ENCODE data around the gene RIMS1. TPM values are rescaled to one million over a fixed set of nuclear protein-coding genes. Genes with fewer than 3 reads are reported as not detected.

The RIMS1 gene
- under 0.01 and 0.26 TPM in 2 replicates for total RNA-seq

DNA sequence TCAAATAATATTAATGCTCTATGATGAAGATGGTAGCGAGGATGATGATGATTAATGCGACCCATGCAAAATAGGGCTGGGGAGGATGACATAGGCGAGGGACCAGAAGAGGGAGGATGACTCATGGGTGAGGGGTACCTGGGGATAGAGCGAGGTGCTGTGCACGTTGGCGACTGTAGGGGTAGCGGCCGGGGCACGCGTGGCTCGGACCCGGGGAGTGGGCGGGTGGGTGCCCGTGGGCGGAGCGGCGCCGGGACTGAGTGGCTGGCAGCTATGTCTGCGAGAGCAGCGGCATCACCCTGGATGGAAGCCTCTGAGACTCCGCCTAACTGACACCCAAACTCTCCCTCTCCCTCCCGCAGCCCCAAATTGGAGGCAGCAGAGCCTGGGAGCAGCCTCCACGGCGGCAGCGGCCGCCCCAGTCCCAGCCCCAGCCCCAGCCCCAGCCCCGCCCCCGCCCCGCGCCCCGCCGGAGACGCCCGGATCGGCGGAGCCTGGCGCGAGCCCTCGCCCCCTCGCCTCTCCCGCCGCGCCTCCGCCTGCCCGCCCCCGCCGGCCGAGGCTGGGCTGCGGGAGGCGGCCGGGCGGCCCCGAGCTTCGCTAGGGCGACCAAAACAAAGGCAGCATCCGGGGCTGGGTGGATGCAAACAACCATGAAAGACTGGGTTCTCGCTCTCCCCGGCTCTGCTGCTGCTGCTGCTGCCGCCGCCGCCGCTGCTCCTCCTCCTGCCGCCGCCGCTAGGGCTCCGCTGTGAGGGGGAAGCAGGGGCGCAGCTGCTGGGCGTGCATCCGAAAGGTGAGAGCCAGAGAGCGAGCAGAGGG, at the start of gene RIMS1:
Gene RIMS1 (plus strand): TSS at position 367 of the 822 bp plus-strand sequence. CDS start 474 bp downstream, outside the sequence.
- Histone ChIP-seq H3K36me3 (ENCODE audit: control insufficient read depth, insufficient read depth, low read length) (no peaks in the 10 kb centered on the region), H3K4me3 (ENCODE audit: low read depth, low read length) (no peak within 1 kb of the TSS), H3K27me3 (ENCODE audit: control insufficient read depth, insufficient read depth, low read length) (peaks cover 15% of the 10 kb centered on the region)
- DNase-seq (ENCODE audit: low read depth) (no peak), FAIRE-seq (no peak)
- TF ChIP-seq CTCF (IDR thresholded peaks at IDR 0.05; ENCODE audit: insufficient read depth, low read length, severe bottlenecking), result no peak

GRCh38 chr6:71851214-71851613, 35.1 kb upstream of the RIMS1 start:
- FAIRE-seq (no peak), DNase-seq (ENCODE audit: low read depth) (no peak)
- Histone ChIP-seq H3K4me3 (ENCODE audit: low read depth, low read length) (no peak overlapping the region), H3K27me3 (ENCODE audit: control insufficient read depth, insufficient read depth, low read length) (no peaks in the 10 kb centered on the region), H3K36me3 (ENCODE audit: control insufficient read depth, insufficient read depth, low read length) (no peaks in the 10 kb centered on the region)
- no peak for TF ChIP-seq CTCF (IDR thresholded peaks at IDR 0.05; ENCODE audit: insufficient read depth, low read length, severe bottlenecking)

- FAIRE-seq (no peak), DNase-seq (ENCODE audit: low read depth) (no peak)
- TF ChIP-seq CTCF (IDR thresholded peaks at IDR 0.05; ENCODE audit: insufficient read depth, low read length, severe bottlenecking), result no peak
- no peaks in the 10 kb centered on the region for H3K36me3 ChIP-seq (ENCODE audit: control insufficient read depth, insufficient read depth, low read length)
- H3K27me3 ChIP-seq (ENCODE audit: control insufficient read depth, insufficient read depth, low read length), result no peaks in the 10 kb centered on the region
- H3K4me3 ChIP-seq (ENCODE audit: low read depth, low read length), result no peak overlapping the region
Measured at GRCh38 chr6:71852948-71853347, 33.4 kb upstream of the RIMS1 start.

- H3K4me3 ChIP-seq (ENCODE audit: low read depth, low read length), result no peak overlapping the region
- no peak for TF ChIP-seq CTCF (IDR thresholded peaks at IDR 0.05; ENCODE audit: insufficient read depth, low read length, severe bottlenecking)
- FAIRE-seq (no peak), DNase-seq (ENCODE audit: low read depth) (no peak)
- no peaks in the 10 kb centered on the region for H3K27me3 ChIP-seq (ENCODE audit: control insufficient read depth, insufficient read depth, low read length)
- no peaks in the 10 kb centered on the region for H3K36me3 ChIP-seq (ENCODE audit: control insufficient read depth, insufficient read depth, low read length)
Measured at GRCh38 chr6:71855406-71855805, 30.9 kb upstream of the RIMS1 start.

DNA sequence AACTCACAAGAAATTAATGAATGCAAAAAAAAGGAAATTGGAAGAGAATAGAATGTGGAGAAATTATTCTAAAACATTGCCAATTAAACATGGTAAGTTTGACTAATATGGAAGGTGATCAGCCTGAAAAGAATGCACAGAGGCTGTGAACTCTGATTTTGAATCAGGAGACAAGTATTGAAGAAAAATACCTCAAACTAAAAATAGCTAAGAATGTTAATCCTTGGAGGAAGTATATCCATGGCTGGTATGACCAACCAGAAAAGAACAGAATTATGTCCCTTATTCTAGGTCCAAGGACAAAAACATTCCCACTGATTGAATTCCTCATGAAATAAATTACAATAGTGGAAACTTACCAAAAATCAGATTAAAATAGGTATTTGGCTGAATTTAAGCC, 7.3 kb upstream of the RIMS1 start:
- FAIRE-seq (no peak), DNase-seq (ENCODE audit: low read depth) (no peak)
- no peak for TF ChIP-seq CTCF (IDR thresholded peaks at IDR 0.05; ENCODE audit: insufficient read depth, low read length, severe bottlenecking)
- Histone ChIP-seq H3K36me3 (ENCODE audit: control insufficient read depth, insufficient read depth, low read length) (no peaks in the 10 kb centered on the region), H3K27me3 (ENCODE audit: control insufficient read depth, insufficient read depth, low read length) (peaks cover 1% of the 10 kb centered on the region), H3K4me3 (ENCODE audit: low read depth, low read length) (no peak overlapping the region)
